Sigmoid colon (tissue), 4 donors: ENCODE results near the gene RPL3.

Experiments used
- CTCF ChIP-seq, 4 experiments: fragments of 450-650 bp in 3 of 4; fragments of 200-600 bp in 1 of 4; IDR thresholded peaks; one replicate each; pipeline ENCODE4 v1.5.1; 2016 to 2019; ENCODE audit warnings: antibody characterized with exemption in 4 of 4, mild to moderate bottlenecking in 3 of 4, moderate library complexity in 2 of 4
- EP300 ChIP-seq, 4 donors: sonication (generic); formaldehyde crosslinking; IDR thresholded peaks; one replicate each; pipeline ENCODE4 v1.6.1; 2017; ENCODE audit warnings: antibody characterized with exemption in 4 of 4
- POLR2A ChIP-seq, 2 donors: fragments of 450-650 bp; IDR thresholded peaks; one replicate each; pipeline ENCODE4 v1.6.1; 2016; ENCODE audit warnings: antibody characterized with exemption in 2 of 2, mild to moderate bottlenecking in 2 of 2, moderate library complexity in 2 of 2

GRCh38 chr22:39303892-39304671 is 15.3 kb downstream of the RPL3 start:
- TF ChIP-seq CTCF (IDR thresholded peaks at IDR 0.05) = no peak
- TF ChIP-seq POLR2A (IDR thresholded peaks at IDR 0.05) = no peak
- no peak for TF ChIP-seq EP300 (IDR thresholded peaks at IDR 0.05)
